Activated CD8-positive, alpha-beta memory T cell treated with anti-CD3 and anti-CD28 coated beads, Interleukin-2, amount 10 ng/mL, durations not matched to agents 7 days and 5 days (primary cell): ENCODE data around the gene SIRT5. TPM values are rescaled to one million over a fixed set of nuclear protein-coding genes. Genes with fewer than 3 reads are reported as not detected.
A peak's percentile ranks its signal among the peaks of the same experiment; 100 is the strongest.

Source experiments
- ATAC-seq: fragments of 150-1000 bp; cut with Tn5 transposase; one replicate; pipeline ENCODE4 v1.10.0; 2021; ENCODE audit warnings: moderate library complexity
- CTCF ChIA-PET: fragments of 350-600 bp; sonication (Branson Sonifier 250); formaldehyde crosslinking; loops from one replicate; lab custom pipeline; 2021; ENCODE audit warnings: antibody characterized with exemption; lab: Charles Lee
- DNase-seq: peaks from one replicate; pipeline ENCODE4 v3.0.0-alpha.2; 2020
- H3K27ac Mint-ChIP-seq: one replicate; pipeline ENCODE4 v1.8.0; 2021; ENCODE audit warnings: mild to moderate bottlenecking, mixed read lengths
- H3K27me3 Mint-ChIP-seq: one replicate; pipeline ENCODE4 v1.8.0; 2021; ENCODE audit warnings: mixed read lengths
- H3K36me3 Mint-ChIP-seq: one replicate; pipeline ENCODE4 v1.8.0; 2021; ENCODE audit warnings: mild to moderate bottlenecking, mixed read lengths
- H3K4me1 Mint-ChIP-seq: one replicate; pipeline ENCODE4 v1.8.0; 2021; ENCODE audit warnings: mixed read lengths
- H3K4me3 Mint-ChIP-seq: one replicate; pipeline ENCODE4 v1.8.0; 2021; ENCODE audit warnings: mild to moderate bottlenecking, moderate library complexity, mixed read lengths
- H3K9me3 Mint-ChIP-seq: one replicate; pipeline ENCODE4 v1.8.0; 2022; ENCODE audit warnings: low read depth, mixed read lengths
- total RNA-seq, 2 experiments: library from RNA; stranded (reverse); gene quantifications; one replicate each; pipeline ENCODE4 v1.2.3, GENCODE V29; 2021

SIRT5 gene
- total RNA-seq: 10 to 100 TPM in 1 of 2 experiments, 1 to 10 TPM in 1; 6.9 to 10.9 TPM

DNA sequence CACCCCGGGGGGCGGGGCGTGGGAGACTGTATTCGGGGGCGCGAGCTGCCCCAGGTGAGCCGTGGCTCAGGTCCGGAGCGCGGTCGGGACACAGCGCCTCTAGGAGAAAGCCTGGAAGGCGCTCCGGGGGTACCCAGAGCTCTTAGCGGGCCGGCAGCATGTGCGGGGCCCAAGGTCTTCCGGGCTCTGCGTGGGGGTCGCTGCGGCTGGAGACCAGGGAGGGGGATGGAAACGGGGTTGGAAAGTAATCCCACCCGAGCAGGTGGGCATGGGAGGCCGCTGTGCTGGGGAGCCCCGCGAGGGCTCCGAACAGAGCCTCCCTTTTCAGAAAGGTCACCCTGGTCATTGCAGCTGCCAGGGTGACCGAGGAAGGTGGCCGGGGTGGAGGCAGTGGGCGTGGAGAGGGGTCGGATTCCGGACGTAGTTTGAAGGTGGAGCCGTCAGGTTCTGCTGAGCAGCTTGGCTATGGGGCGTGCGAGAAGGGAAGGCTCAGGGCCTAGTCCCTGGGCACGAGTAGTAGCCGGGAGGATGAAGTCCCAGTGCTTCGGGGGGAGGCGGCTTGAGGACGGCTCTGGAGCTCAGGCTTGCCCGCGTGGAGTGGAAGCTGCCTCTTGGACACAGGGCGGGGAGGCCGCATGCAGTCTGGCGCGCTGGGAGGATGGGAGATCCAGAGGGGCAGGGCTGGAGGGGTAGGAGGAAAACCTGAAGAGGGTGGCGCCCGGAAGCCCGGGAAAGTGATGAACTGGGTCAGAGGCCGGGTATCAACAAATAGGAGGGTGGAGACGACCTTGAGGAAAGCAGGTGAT is at the start of gene SIRT5:
TSS of gene SIRT5 (plus strand) at position 31 of the 806 bp plus-strand sequence. CDS start 9,510 bp downstream, outside the sequence.
- Mint-ChIP-seq H3K4me3 (peak within 1 kb of the TSS; percentile 89), H3K27me3 (no peaks in the 10 kb centered on the region), H3K4me1 (peaks cover 24% of the 10 kb centered on the region), H3K9me3 (peaks cover 4% of the 10 kb centered on the region), H3K27ac (peak within 1 kb of the TSS; percentile 99), H3K36me3 (peaks cover 6% of the 10 kb centered on the region)
- DNase-seq: peak; percentile 90
- CTCF ChIA-PET: interaction anchor here (0.6 to 4.6 kb wide), 66 partner anchors 9 to 500 kb away, joined by 3 to 61 read pairs (median 5); partner anchors contain the start of genes GFOD1, MCUR1, NOL7 and RANBP9
- peak; percentile 72 for ATAC-seq

DNA sequence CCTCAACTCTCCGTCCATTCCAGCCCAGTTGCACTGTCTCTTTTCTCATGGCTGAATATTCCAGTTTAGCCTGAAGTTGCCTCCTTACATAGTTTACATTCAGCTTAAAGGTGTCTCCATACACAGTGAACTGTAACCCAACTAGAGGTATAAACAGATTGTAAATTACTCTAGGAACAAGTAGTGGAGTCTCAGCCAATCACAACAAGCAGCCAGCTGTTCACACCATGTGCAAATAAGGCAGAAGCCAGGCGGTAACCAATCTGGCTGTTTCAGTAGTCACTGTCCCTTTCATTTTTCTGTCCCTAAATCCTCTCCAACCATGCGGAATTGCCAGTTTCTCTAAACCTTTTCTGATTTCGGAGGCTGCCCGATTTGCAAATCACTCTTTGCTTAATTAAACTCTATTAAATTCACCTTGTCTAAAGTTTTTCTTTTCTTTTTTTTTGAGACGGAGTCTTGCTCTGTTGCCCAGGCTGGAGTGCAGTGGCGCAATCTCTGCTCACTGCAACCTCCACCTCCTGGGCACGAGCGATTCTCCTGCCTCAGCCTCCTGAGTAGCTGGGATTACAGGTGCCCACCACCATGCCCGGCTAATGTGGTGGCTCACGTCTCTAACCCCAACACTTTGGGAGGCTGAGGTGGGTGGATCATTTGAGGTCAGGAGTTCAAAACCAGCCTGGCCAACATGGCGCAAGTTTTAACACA is 49.4 kb upstream of the SIRT5 start:
- CTCF ChIA-PET: no interaction called here
- peaks cover 2% of the 10 kb centered on the region for H3K4me1 Mint-ChIP-seq
- ATAC-seq (no peak), DNase-seq (no peak)
- peaks cover 1% of the 10 kb centered on the region for H3K27me3 Mint-ChIP-seq
- H3K36me3 Mint-ChIP-seq: no peaks in the 10 kb centered on the region
- H3K27ac Mint-ChIP-seq: no peak overlapping the region
- no peaks in the 10 kb centered on the region for H3K9me3 Mint-ChIP-seq
- no peak overlapping the region for H3K4me3 Mint-ChIP-seq

DNA sequence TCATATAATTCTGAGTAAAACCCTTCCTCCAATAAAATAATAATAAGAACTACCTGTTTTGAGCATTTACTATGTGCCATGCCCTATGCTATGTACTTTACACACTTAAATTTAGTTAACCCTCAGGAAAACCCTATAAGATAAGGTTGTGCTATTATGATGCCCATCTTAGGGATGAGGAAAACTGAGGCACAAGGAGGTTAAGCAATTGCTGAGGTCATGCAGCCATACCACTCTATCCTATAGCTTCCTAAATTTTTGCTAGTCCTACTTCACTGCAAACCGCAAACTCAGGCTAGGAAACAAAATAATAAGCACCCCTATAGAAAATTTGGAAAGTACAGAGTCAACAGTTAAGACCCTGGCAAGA is 48.1 kb upstream of the SIRT5 start:
- Mint-ChIP-seq H3K27ac (no peak overlapping the region), H3K4me1 (peaks cover 2% of the 10 kb centered on the region), H3K9me3 (no peaks in the 10 kb centered on the region), H3K4me3 (no peak overlapping the region), H3K27me3 (no peaks in the 10 kb centered on the region), H3K36me3 (no peaks in the 10 kb centered on the region)
- CTCF ChIA-PET: interaction anchor here (1.5 kb wide), 1 partner anchor 10 kb away, joined by 3 read pairs; no protein-coding TSS in a partner anchor
- DNase-seq (no peak), ATAC-seq (no peak)

DNA sequence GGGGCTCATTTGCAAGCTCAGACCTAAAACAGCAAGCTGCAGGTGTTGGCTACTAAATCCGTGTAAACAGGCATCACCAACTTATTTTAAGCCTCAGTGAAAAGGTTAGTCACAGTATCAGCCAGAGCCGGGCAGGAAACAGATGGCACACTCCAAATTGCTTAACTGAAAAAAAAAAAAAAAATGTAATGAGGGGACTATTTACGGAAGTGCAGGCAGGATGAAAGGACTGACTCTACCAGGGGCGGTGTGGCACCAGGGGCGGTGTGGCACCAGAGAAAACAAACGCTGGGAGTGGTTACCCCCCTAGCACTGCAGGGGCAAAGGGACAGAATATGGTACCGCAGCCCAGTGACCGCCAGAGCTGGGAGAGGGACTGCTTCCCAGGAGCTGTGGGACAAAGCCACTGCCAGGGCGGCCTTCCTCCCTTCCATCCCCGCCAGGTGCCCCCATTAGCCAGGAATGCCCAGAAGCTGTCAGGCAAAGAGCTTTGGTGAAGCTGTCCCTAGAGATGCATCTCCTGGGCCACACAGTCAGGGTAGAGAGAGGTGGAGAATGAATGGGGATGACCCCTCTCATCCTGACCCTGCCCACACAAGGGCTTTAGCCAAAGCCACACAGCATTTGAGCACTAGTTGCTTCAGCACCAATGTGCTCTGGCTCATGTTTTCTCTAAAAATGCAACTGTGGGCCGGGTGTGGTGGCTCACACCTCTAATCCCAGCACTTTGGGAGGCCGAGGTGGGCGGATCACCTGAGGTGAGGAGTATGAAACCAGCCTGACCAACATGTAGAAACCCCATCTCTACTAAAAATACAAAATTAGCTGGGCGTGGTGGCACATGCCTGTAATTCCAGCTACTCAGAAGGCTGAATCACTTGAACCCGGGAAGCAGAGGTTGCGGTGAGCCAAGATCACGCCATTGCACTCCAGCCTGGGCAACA is 47.4 kb upstream of the SIRT5 start:
- Mint-ChIP-seq H3K4me1 (peaks cover 2% of the 10 kb centered on the region), H3K36me3 (no peaks in the 10 kb centered on the region), H3K27me3 (no peaks in the 10 kb centered on the region), H3K27ac (no peak overlapping the region), H3K4me3 (no peak overlapping the region), H3K9me3 (no peaks in the 10 kb centered on the region)
- DNase-seq: no peak
- ATAC-seq: peak; percentile 9
- CTCF ChIA-PET: interaction anchor here (1.5 kb wide), 1 partner anchor 9 kb away, joined by 3 read pairs; no protein-coding TSS in a partner anchor

DNA sequence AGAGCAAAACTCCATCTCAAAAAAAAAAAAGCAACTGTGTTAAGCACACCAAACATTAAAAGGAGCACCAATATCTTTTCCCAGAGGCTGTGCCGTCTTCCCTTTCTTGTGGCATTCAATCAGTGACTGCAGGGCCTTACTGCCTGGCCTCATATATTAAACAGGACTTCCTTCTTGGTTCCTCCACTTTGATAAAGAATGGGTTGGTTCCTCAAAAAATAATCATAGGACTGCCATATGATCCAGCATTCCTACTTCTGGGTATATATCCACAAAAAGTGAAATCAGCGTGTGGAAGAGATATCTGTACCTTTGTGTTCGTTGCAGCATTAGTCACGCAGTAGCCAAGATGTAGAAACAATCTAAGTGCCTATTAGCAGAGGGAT is 46.7 kb upstream of the SIRT5 start:
- H3K9me3 Mint-ChIP-seq: no peaks in the 10 kb centered on the region
- peaks cover 2% of the 10 kb centered on the region for H3K4me1 Mint-ChIP-seq
- no peak overlapping the region for H3K4me3 Mint-ChIP-seq
- CTCF ChIA-PET: interaction anchor here (1.5 kb wide), 1 partner anchor 8 kb away, joined by 3 read pairs; no protein-coding TSS in a partner anchor
- H3K36me3 Mint-ChIP-seq: no peaks in the 10 kb centered on the region
- H3K27ac Mint-ChIP-seq: no peak overlapping the region
- H3K27me3 Mint-ChIP-seq: no peaks in the 10 kb centered on the region
- DNase-seq (no peak), ATAC-seq (no peak)

DNA sequence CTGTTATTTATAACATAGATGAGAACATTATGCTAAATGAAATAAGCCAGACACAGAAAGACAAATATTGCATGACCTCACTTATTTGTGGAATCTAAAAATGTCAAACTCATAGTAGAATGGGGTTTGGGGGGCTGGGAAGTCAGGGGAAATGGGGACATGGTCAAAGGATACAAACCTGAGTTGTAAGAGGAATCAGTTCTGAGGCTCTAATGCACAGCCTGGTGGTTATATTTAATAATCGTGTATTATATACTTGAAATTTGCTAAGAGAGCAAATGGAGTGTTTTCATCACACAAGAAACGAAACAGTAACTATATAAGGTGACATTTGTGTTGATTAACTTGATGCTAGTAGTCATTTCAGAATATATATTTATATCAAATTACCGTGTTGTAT is 46.2 kb upstream of the SIRT5 start:
- no peak for DNase-seq
- H3K36me3 Mint-ChIP-seq: no peaks in the 10 kb centered on the region
- H3K4me1 Mint-ChIP-seq: peaks cover 2% of the 10 kb centered on the region
- no peak overlapping the region for H3K4me3 Mint-ChIP-seq
- H3K9me3 Mint-ChIP-seq: no peaks in the 10 kb centered on the region
- no peak for ATAC-seq
- H3K27me3 Mint-ChIP-seq: no peaks in the 10 kb centered on the region
- CTCF ChIA-PET: no interaction called here
- H3K27ac Mint-ChIP-seq: no peak overlapping the region

DNA sequence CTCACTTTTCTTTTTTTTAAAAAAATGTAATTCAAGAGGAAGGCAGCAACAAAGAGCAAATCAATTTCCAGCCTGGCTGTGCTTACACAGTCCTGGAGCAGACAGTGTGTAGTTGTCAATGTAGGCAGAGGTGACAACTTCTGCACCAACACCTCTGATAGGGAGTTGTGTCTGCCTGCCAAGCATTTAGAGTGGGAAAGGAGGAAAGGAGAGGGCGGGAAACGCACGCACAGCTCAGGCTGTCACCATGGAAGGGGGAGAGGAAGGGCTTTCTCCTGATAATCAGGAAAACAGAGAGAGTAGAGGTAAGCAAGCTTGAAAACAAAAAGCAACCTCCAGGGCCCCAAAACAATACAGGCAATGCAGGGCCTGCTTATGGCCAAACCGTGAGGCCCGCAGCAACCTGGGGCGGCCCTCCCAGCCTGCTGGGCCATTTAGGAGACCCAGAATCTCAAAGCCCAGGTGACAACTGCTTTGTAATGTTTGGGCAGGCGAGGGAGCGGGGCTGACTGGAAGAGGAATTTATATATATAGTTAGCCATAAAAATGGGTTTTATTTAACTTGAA is 45.5 kb upstream of the SIRT5 start:
- ATAC-seq (no peak), DNase-seq (no peak)
- Mint-ChIP-seq H3K4me3 (no peak overlapping the region), H3K27me3 (no peaks in the 10 kb centered on the region), H3K4me1 (peaks cover 2% of the 10 kb centered on the region), H3K27ac (no peak overlapping the region), H3K36me3 (no peaks in the 10 kb centered on the region), H3K9me3 (no peaks in the 10 kb centered on the region)
- CTCF ChIA-PET: no interaction called here

DNA sequence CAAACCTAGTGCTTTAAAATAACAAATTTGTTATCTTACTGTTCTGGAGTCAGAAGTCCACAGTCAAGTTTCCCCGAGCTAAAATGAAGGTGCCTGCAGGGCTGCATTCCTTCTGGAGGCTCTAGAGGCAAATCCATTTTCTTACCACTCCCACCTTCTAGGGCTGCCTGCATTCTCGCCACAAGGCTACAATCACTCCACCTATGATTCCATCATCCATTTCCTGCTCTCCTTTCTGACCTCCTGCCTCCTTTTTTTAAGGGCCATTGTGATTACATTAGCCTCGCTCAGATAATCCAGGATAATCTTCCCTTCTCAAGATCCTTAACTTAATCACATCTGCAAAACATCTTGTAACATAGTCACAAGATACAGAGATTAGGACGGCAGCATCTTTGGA is 42.4 kb upstream of the SIRT5 start:
- CTCF ChIA-PET: interaction anchor here (1.0 kb wide), 1 partner anchor 195 kb away, joined by 4 read pairs; no protein-coding TSS in a partner anchor
- H3K4me3 Mint-ChIP-seq: no peak overlapping the region
- H3K9me3 Mint-ChIP-seq: no peaks in the 10 kb centered on the region
- no peak overlapping the region for H3K27ac Mint-ChIP-seq
- H3K36me3 Mint-ChIP-seq: no peaks in the 10 kb centered on the region
- no peaks in the 10 kb centered on the region for H3K27me3 Mint-ChIP-seq
- ATAC-seq (no peak), DNase-seq (no peak)
- no peaks in the 10 kb centered on the region for H3K4me1 Mint-ChIP-seq

DNA sequence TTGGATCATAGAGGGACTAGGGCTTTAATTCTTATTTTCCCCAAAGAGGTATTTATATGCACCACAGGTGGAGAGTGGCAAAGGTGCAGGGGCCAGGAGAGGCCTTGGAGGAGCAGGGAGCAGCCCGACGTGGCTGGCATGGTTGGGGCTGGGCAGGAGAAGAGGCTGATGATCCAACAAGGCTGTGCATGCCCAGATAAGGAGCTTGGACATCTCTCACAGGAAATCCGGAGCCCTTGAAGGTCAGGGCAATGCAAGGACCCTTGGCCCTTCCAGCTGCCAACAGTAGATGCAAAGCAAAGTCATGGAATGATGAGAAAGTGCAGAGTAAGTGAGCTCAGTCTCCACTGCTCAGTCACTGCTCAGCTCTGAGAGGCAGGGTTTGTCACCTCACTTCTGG is 39.9 kb upstream of the SIRT5 start:
- Mint-ChIP-seq H3K27me3 (peaks cover under 1% of the 10 kb centered on the region), H3K9me3 (no peaks in the 10 kb centered on the region), H3K4me1 (no peaks in the 10 kb centered on the region), H3K27ac (no peak overlapping the region), H3K36me3 (no peaks in the 10 kb centered on the region), H3K4me3 (no peak overlapping the region)
- CTCF ChIA-PET: no interaction called here
- no peak for ATAC-seq
- DNase-seq: no peak

DNA sequence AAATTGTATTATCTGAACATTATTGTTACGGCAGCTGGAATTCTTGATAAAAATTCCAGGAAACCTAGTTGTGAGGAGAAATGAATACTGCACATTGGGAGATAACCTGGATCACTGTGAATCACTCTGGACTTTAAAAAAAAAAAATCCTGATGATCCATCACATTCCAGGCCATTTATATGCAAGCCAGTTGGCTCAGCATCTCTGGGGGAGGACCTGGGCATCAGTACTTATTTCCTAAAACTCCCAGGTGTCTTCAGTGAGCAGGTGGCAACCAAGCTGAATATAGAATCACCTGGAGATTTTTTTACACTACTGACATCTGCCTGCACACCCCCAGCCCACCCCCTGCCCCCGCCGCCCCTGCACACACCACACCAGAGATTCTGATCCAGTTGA is 39.1 kb upstream of the SIRT5 start:
- H3K4me3 Mint-ChIP-seq: no peak overlapping the region

DNA sequence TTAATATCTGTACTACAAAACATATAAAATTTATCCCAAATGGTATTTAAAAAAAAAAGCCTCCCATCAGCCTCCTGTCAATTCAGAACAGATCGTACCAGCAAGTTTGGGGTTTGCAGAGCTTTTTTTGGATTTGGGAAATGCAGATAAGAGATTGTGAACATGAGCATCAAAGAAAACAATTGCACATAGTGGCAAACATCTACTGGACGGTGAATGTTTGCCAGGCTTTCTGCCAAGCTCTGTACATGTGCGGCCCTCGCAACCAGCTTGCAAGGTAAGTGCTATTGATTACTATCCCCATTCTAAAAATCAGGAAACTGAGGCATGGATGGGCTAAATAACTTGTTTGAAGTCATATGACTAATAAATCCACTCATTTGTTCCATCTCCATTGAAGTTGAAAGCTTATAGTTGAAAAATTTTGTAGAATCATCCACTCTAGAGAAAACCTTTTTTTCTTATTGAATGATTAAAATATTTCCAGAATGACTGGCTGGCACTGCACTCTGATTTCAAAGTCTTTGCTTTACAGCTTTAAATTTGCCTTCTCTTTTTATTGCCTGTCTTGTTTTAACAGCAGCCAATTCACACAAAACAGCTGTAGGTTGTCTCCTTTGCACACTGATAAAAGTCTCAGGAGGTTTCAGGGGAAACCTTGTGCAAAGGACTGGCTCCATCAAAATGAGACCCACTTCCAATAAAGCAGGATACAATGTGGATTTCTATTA is 37.4 kb upstream of the SIRT5 start:
- no peak overlapping the region for H3K27ac Mint-ChIP-seq
- peaks cover 3% of the 10 kb centered on the region for H3K27me3 Mint-ChIP-seq
- ATAC-seq (no peak), DNase-seq (no peak)
- CTCF ChIA-PET: interaction anchor here (0.7 to 2.3 kb wide), 8 partner anchors 38 to 208 kb away, joined by 3 to 13 read pairs (median 4); partner anchors contain the start of genes SIRT5 and TBC1D7
- H3K36me3 Mint-ChIP-seq: no peaks in the 10 kb centered on the region
- H3K9me3 Mint-ChIP-seq: no peaks in the 10 kb centered on the region
- H3K4me1 Mint-ChIP-seq: no peaks in the 10 kb centered on the region
- no peak overlapping the region for H3K4me3 Mint-ChIP-seq

More for the DNA sequence above, 39.1 kb upstream of the SIRT5 start:
- Mint-ChIP-seq H3K36me3 (no peaks in the 10 kb centered on the region), H3K27ac (no peak overlapping the region), H3K9me3 (no peaks in the 10 kb centered on the region), H3K27me3 (peaks cover 3% of the 10 kb centered on the region), H3K4me1 (no peaks in the 10 kb centered on the region)
- CTCF ChIA-PET: interaction anchor here (1.0 kb wide), 1 partner anchor 9 kb away, joined by 3 read pairs; no protein-coding TSS in a partner anchor
- ATAC-seq (no peak), DNase-seq (no peak)

DNA sequence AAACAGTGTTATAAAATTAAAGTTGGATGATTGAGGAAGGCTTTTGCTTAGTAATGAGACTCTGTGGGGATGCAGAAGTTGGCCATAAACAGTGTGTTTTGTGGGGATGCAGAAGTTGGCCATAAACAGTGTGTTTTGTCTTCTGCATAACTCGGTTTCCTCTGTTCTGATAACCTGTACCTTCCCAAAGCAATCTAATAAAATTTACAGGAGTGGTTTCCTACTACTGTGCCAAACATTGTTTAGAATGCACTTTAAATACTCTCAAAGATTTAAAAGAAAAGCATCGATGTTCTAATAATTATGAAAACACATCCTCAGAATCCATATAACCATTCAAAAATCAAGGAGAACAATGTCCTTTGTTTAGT is 36.9 kb upstream of the SIRT5 start:
- no peaks in the 10 kb centered on the region for H3K9me3 Mint-ChIP-seq
- H3K36me3 Mint-ChIP-seq: no peaks in the 10 kb centered on the region
- ATAC-seq (no peak), DNase-seq (no peak)
- H3K4me3 Mint-ChIP-seq: no peak overlapping the region
- no peak overlapping the region for H3K27ac Mint-ChIP-seq
- H3K4me1 Mint-ChIP-seq: no peaks in the 10 kb centered on the region
- CTCF ChIA-PET: interaction anchor here (0.7 to 2.3 kb wide), 11 partner anchors 18 to 209 kb away, joined by 3 to 13 read pairs (median 3); partner anchors contain the start of genes SIRT5 and TBC1D7
- H3K27me3 Mint-ChIP-seq: peaks cover 3% of the 10 kb centered on the region
